Esophagus muscularis mucosa (tissue), 4 donors: ENCODE measurements around the gene PNMA6F.

Experiments used
- CTCF ChIP-seq, 3 experiments: fragments of 200-600 bp in 2 of 3; fragments of 450-650 bp in 1 of 3; sonication (generic) in 2 of 3; IDR thresholded peaks; one replicate each; pipeline ENCODE4 v1.5.1; 2017 to 2019; ENCODE audit warnings: antibody characterized with exemption in 3 of 3, mild to moderate bottlenecking in 2 of 3, moderate library complexity in 1 of 3
- EP300 ChIP-seq: sonication (generic); formaldehyde crosslinking; IDR thresholded peaks from one replicate; pipeline ENCODE4 v1.6.1; 2017; ENCODE audit warnings: antibody characterized with exemption
- POLR2A ChIP-seq: fragments of 450-650 bp; IDR thresholded peaks from one replicate; pipeline ENCODE4 v1.6.1; 2017; ENCODE audit warnings: antibody characterized with exemption, moderate library complexity, mild to moderate bottlenecking, low read depth
- POLR2AphosphoS5 ChIP-seq, 2 donors: sonication (generic); formaldehyde crosslinking; IDR thresholded peaks; one replicate each; pipeline ENCODE4 v1.6.1; 2017; ENCODE audit warnings: antibody characterized with exemption in 2 of 2

DNA sequence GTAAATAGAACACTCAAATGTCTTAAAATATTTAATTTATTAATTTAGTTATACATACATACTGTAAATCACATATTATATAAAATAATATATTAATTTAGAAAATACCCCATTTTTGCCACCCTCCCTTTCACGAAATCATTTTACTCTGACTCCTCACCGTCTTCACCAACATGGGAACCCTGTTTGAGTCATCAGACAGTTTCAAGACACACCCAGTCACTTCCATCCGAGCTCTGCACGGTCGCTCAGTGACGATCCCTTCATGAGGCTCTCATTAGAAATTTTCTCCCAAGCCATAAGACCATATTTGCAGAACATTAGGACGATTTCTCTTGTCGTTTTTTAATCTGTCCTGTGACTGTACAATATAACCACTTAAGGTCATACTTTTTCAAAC, 26.9 kb upstream of the PNMA6F start:
- TF ChIP-seq EP300 (no peak), POLR2A (no peak), POLR2AphosphoS5 (IDR thresholded peaks at IDR 0.05) (no peak), CTCF (IDR thresholded peaks at IDR 0.05) (no peak)
